K562 (cell line): Measurements from ENCODE around the gene ERLIN1.

ENCODE experiments used
- BRD9 ChIP-seq: fragments of 450-650 bp; IDR thresholded peaks from 2 replicates; pipeline ENCODE4 v1.6.1; 2018; ENCODE audit warnings: low read depth; ENCODE audit not compliant: partially characterized antibody
- C11orf30 ChIP-seq: fragments of 450-650 bp; IDR thresholded peaks from 2 replicates; pipeline ENCODE4 v1.6.1; 2016; ENCODE audit warnings: low read depth, mild to moderate bottlenecking
- CREB1 ChIP-seq, 2 experiments: sonication (generic) in 1 of 2; formaldehyde crosslinking in 1 of 2; IDR thresholded peaks; 2 replicates each; pipeline versions ENCODE4 v1.6.1 to v1.8.0; 2012 to 2022; ENCODE audit warnings: inconsistent platforms in 1 of 2, mild to moderate bottlenecking in 1 of 2, missing genetic modification reagents in 1 of 2, moderate library complexity in 1 of 2
- E2F1 ChIP-seq: sonication (generic); formaldehyde crosslinking; IDR thresholded peaks from 2 replicates; pipeline ENCODE4 v1.8.1; 2023; ENCODE audit warnings: mild to moderate bottlenecking, missing genetic modification reagents, moderate library complexity
- ELK3 ChIP-seq: fragments of 450-650 bp; formaldehyde crosslinking; IDR thresholded peaks from 2 replicates; pipeline ENCODE4 v1.4.0; 2020; ENCODE audit warnings: mild to moderate bottlenecking
- EP300 ChIP-seq: IDR thresholded peaks from 2 replicates; pipeline ENCODE4 v1.6.1; 2012; ENCODE audit warnings: low read length, improper control_type of control experiment
- KLF10 ChIP-seq: fragments of 250-450 bp; sonication (Bioruptor Pico); IDR thresholded peaks from 2 replicates; pipeline ENCODE4 v1.6.1; 2021; ENCODE audit warnings: matching md5 sums
- MXI1 ChIP-seq: IDR thresholded peaks from 2 replicates; pipeline ENCODE4 v1.6.1; 2011; ENCODE audit warnings: low read depth, mild to moderate bottlenecking, improper control_type of control experiment, low read length
- POLR2A ChIP-seq: fragments of 450-650 bp; conservative IDR thresholded peaks from 2 replicates; pipeline ENCODE4 v1.6.1; 2016
- POLR3A ChIP-seq: IDR thresholded peaks from 2 replicates; pipeline ENCODE4 v1.6.1; 2011; ENCODE audit warnings: borderline replicate concordance, mild to moderate bottlenecking, moderate library complexity; ENCODE audit not compliant: insufficient read length, insufficient read depth; ENCODE audit errors: extremely low read depth
- REST ChIP-seq, 2 experiments: fragments of 450-650 bp; formaldehyde crosslinking in 1 of 2; IDR thresholded peaks; 2 replicates each; pipeline versions ENCODE4 v1.4.0 to v1.6.1; 2014 to 2020; ENCODE audit warnings: mild to moderate bottlenecking in 2 of 2, borderline replicate concordance in 1 of 2, low read depth in 1 of 2
- SAFB ChIP-seq: fragments of 200-400 bp; formaldehyde crosslinking; IDR thresholded peaks from 2 replicates; pipeline ENCODE4 v1.6.1; 2017; ENCODE audit warnings: low read depth, low read length, borderline replicate concordance
- ZBTB11 ChIP-seq, 3 experiments: fragments of 200-800 bp in 1 of 3; fragments of 250-450 bp in 1 of 3; fragments of 450-650 bp in 1 of 3; sonication (Bioruptor Pico) in 1 of 3; sonication (Bioruptor generic) in 1 of 3; formaldehyde crosslinking in 1 of 3; IDR thresholded peaks; 2 replicates each; pipeline versions ENCODE4 v1.6.1 to v1.8.0; 2016 to 2022; ENCODE audit warnings: mild to moderate bottlenecking in 2 of 3, missing genetic modification characterization in 2 of 3, missing compliant biosample characterization in 1 of 3, moderate library complexity in 1 of 3
- ZNF592 ChIP-seq: fragments of 450-650 bp; IDR thresholded peaks from 2 replicates; pipeline ENCODE4 v1.6.1; 2017; ENCODE audit warnings: antibody characterized with exemption, mild to moderate bottlenecking

GRCh38 chr10:100167553-100168312 lies 18.1 kb downstream of the ERLIN1 start:
- TF ChIP-seq REST (IDR thresholded peaks at IDR 0.05; ENCODE audit: borderline replicate concordance) = no peak
- TF ChIP-seq REST (CRISPR knock-in tag; IDR thresholded peaks at IDR 0.05; ENCODE audit: low read depth) = no peak
- TF ChIP-seq E2F1 (CRISPR knock-in tag) = no peak
- TF ChIP-seq EP300 = no peak
- no peak for TF ChIP-seq ELK3 (CRISPR knock-in tag)
- TF ChIP-seq KLF10 (CRISPR knock-in tag) = no peak
- TF ChIP-seq MXI1 = no peak
- no peak for TF ChIP-seq ZNF592
- TF ChIP-seq SAFB = no peak
- no peak for TF ChIP-seq CREB1 (IDR thresholded peaks at IDR 0.05)
- no peak for TF ChIP-seq CREB1 (CRISPR knock-in tag; IDR thresholded peaks at IDR 0.05)
- no peak for TF ChIP-seq BRD9
- no peak for TF ChIP-seq C11orf30
- no peak for TF ChIP-seq POLR2A
- TF ChIP-seq ZBTB11 (CRISPR knock-in tag; IDR thresholded peaks at IDR 0.05) = no peak
- TF ChIP-seq POLR3A = no peak
